Astrocyte (in vitro differentiated cells and primary cell): ENCODE measurements around the gene GRM7. TPM values are rescaled to one million over a fixed set of nuclear protein-coding genes. Genes with fewer than 3 reads are reported as not detected.

Experiments
- DNase-seq: peaks from one replicate; pipeline ENCODE4 v3.0.0-alpha.2; 2010; ENCODE audit warnings: low read depth
- FAIRE-seq: peaks from 2 replicates; lab custom pipeline; 2011; peaks lifted over from hg19 to GRCh38; lab: Jason Lieb, UNC
- H2AFZ ChIP-seq: 2 replicates; pipeline ENCODE4 v1.6.0; 2012; ENCODE audit warnings: low read depth, low read length, inconsistent platforms
- H3K27ac ChIP-seq: 2 replicates; pipeline ENCODE4 v1.5.1; 2011; ENCODE audit warnings: low read depth, low read length, inconsistent platforms
- H3K27me3 ChIP-seq: 2 replicates; pipeline ENCODE4 v1.6.0; 2011; ENCODE audit warnings: low read length, inconsistent platforms; ENCODE audit not compliant: insufficient read depth
- H3K36me3 ChIP-seq: 2 replicates; pipeline ENCODE4 v1.5.1; 2011; ENCODE audit warnings: low read length, inconsistent platforms; ENCODE audit not compliant: insufficient read depth
- H3K4me1 ChIP-seq: 2 replicates; pipeline ENCODE4 v1.5.1; 2011; ENCODE audit warnings: low read length, inconsistent platforms; ENCODE audit not compliant: insufficient read depth
- H3K4me2 ChIP-seq: 2 replicates; pipeline ENCODE4 v1.6.0; 2012; ENCODE audit warnings: low read length, inconsistent platforms
- H3K4me3 ChIP-seq: 2 replicates; pipeline ENCODE4 v1.5.1; 2011; ENCODE audit warnings: low read depth, mild to moderate bottlenecking, low read length, inconsistent platforms; ENCODE audit not compliant: insufficient read depth
- H3K79me2 ChIP-seq: 2 replicates; pipeline ENCODE4 v1.6.0; 2012; ENCODE audit warnings: mild to moderate bottlenecking, low read length, inconsistent platforms; ENCODE audit not compliant: insufficient read depth
- H3K9ac ChIP-seq: 2 replicates; pipeline ENCODE4 v1.6.0; 2012; ENCODE audit warnings: mild to moderate bottlenecking, low read length, inconsistent platforms
- H3K9me3 ChIP-seq: 2 replicates; pipeline ENCODE4 v1.5.1; 2012; ENCODE audit warnings: low read depth, mild to moderate bottlenecking, low read length, inconsistent platforms; ENCODE audit not compliant: insufficient read depth
- H4K20me1 ChIP-seq: 2 replicates; pipeline ENCODE4 v1.6.0; 2012; ENCODE audit warnings: low read length, inconsistent platforms; ENCODE audit not compliant: insufficient read depth
- H3K27ac Mint-ChIP-seq: one replicate; pipeline ENCODE4 v1.8.0; 2021; ENCODE audit warnings: mild to moderate bottlenecking, mixed read lengths; ENCODE audit not compliant: unreplicated experiment
- H3K27me3 Mint-ChIP-seq: one replicate; pipeline ENCODE4 v1.8.0; 2021; ENCODE audit warnings: low read depth, mixed read lengths; ENCODE audit not compliant: unreplicated experiment
- H3K36me3 Mint-ChIP-seq: one replicate; pipeline ENCODE4 v1.8.0; 2021; ENCODE audit warnings: low read depth, mixed read lengths; ENCODE audit not compliant: unreplicated experiment
- H3K4me1 Mint-ChIP-seq: one replicate; pipeline ENCODE4 v1.8.0; 2021; ENCODE audit warnings: low read depth, mixed read lengths; ENCODE audit not compliant: unreplicated experiment
- H3K4me3 Mint-ChIP-seq: one replicate; pipeline ENCODE4 v1.8.0; 2021; ENCODE audit warnings: mild to moderate bottlenecking, moderate library complexity, mixed read lengths; ENCODE audit not compliant: unreplicated experiment
- H3K9me3 Mint-ChIP-seq: one replicate; pipeline ENCODE4 v1.8.0; 2021; ENCODE audit warnings: mild to moderate bottlenecking, mixed read lengths; ENCODE audit not compliant: unreplicated experiment
- CTCF ChIP-seq: IDR thresholded peaks from 2 replicates; pipeline ENCODE4 v1.5.1; 2011; ENCODE audit warnings: low read depth, mild to moderate bottlenecking, inconsistent platforms, low read length, moderate library complexity; ENCODE audit not compliant: insufficient read depth
- EZH2 ChIP-seq: IDR thresholded peaks from 2 replicates; pipeline ENCODE4 v1.6.1; 2012; ENCODE audit warnings: mild to moderate bottlenecking, low read length, inconsistent platforms; ENCODE audit not compliant: insufficient read depth
- total RNA-seq: library from RNA; stranded (reverse); gene quantifications from 2 replicates; pipeline ENCODE4 v1.2.1, GENCODE V29; 2021

GRM7 gene
- total RNA-seq, 1 donor from 2014 or later: not detected

GRCh38 chr3:7226393-7226792 is 365.5 kb downstream of the GRM7 start:
- Mint-ChIP-seq H3K27ac (no peak overlapping the region), H3K27me3 (no peaks in the 10 kb centered on the region), H3K4me3 (no peak overlapping the region), H3K9me3 (no peaks in the 10 kb centered on the region), H3K4me1 (no peaks in the 10 kb centered on the region), H3K36me3 (no peaks in the 10 kb centered on the region)
- FAIRE-seq (no peak), DNase-seq (no peak)
- no peak overlapping the region for H2AFZ ChIP-seq
- H3K9me3 ChIP-seq: no peaks in the 10 kb centered on the region
- H3K27me3 ChIP-seq: no peaks in the 10 kb centered on the region
- H3K36me3 ChIP-seq: no peaks in the 10 kb centered on the region
- H3K9ac ChIP-seq: no peak overlapping the region
- no peak overlapping the region for H3K27ac ChIP-seq
- no peaks in the 10 kb centered on the region for H4K20me1 ChIP-seq
- TF ChIP-seq EZH2 (no peak), CTCF (no peak)
- no peak overlapping the region for H3K4me3 ChIP-seq
- H3K4me1 ChIP-seq: no peaks in the 10 kb centered on the region
- H3K4me2 ChIP-seq: no peak overlapping the region
- no peaks in the 10 kb centered on the region for H3K79me2 ChIP-seq

GRCh38 chr3:7238565-7239295 is 377.8 kb downstream of the GRM7 start:
- no peaks in the 10 kb centered on the region for H3K27me3 ChIP-seq
- FAIRE-seq: no peak
- H3K4me2 ChIP-seq: no peak overlapping the region
- no peaks in the 10 kb centered on the region for H3K9me3 ChIP-seq
- H3K4me1 Mint-ChIP-seq: no peaks in the 10 kb centered on the region
- peaks cover 3% of the 10 kb centered on the region for H3K9me3 Mint-ChIP-seq
- no peak overlapping the region for H3K27ac ChIP-seq
- H2AFZ ChIP-seq: no peak overlapping the region
- H3K79me2 ChIP-seq: no peaks in the 10 kb centered on the region
- no peak overlapping the region for H3K4me3 ChIP-seq
- no peaks in the 10 kb centered on the region for H3K4me1 ChIP-seq
- no peak overlapping the region for H3K27ac Mint-ChIP-seq
- no peaks in the 10 kb centered on the region for H3K27me3 Mint-ChIP-seq
- H3K4me3 Mint-ChIP-seq: no peak overlapping the region
- DNase-seq: no peak
- H3K36me3 ChIP-seq: no peaks in the 10 kb centered on the region
- H4K20me1 ChIP-seq: no peaks in the 10 kb centered on the region
- H3K9ac ChIP-seq: no peak overlapping the region
- TF ChIP-seq EZH2 (no peak), CTCF (no peak)
- H3K36me3 Mint-ChIP-seq: no peaks in the 10 kb centered on the region

- Mint-ChIP-seq H3K9me3 (peaks cover 2% of the 10 kb centered on the region), H3K36me3 (no peaks in the 10 kb centered on the region), H3K4me1 (no peaks in the 10 kb centered on the region), H3K4me3 (no peak overlapping the region), H3K27me3 (no peaks in the 10 kb centered on the region), H3K27ac (no peak overlapping the region)
- TF ChIP-seq CTCF: no peak
- TF ChIP-seq EZH2: no peak
- DNase-seq (peak; percentile 45), FAIRE-seq (no peak)
- H3K9me3 ChIP-seq: no peaks in the 10 kb centered on the region
- H3K4me1 ChIP-seq: no peaks in the 10 kb centered on the region
- H3K27me3 ChIP-seq: no peaks in the 10 kb centered on the region
- H3K36me3 ChIP-seq: no peaks in the 10 kb centered on the region
- H2AFZ ChIP-seq: no peak overlapping the region
- H3K4me3 ChIP-seq: no peak overlapping the region
- no peak overlapping the region for H3K9ac ChIP-seq
- H3K27ac ChIP-seq: no peak overlapping the region
- H3K4me2 ChIP-seq: no peak overlapping the region
- H4K20me1 ChIP-seq: no peaks in the 10 kb centered on the region
- H3K79me2 ChIP-seq: no peaks in the 10 kb centered on the region
These were observed 380.8 kb downstream of the GRM7 start for GRCh38 chr3:7241584-7242302.
